Measurements from ENCODE around the gene ARFIP1. TPM values are rescaled to one million over a fixed set of nuclear protein-coding genes. Genes with fewer than 3 reads are reported as not detected.

The ARFIP1 gene
- total and polyA plus RNA-seq, 2 of the 8 experiments (the other 6 are each of a cell fraction or from before 2014, with no cell fraction given): 13.5 to 38.0 TPM

GRCh38 chr4:152850377-152850776 is 70.6 kb downstream of the ARFIP1 start:
- H3K23me2 ChIP-seq (ENCODE audit: low read depth, low read length): no peaks in the 10 kb centered on the region
- H3K4me1 ChIP-seq (replicated peaks in 1 of 4; ENCODE audit: control insufficient read depth in 3 of 4, insufficient read depth in 4 of 4, low read length in 3 of 4): peaks cover 7 to 17% (median 10%) of the 10 kb centered on the region in 4 experiments; a peak in 6 of 7 replicates
- no peak overlapping the region for H3K14ac ChIP-seq (ENCODE audit: insufficient read length)
- FAIRE-seq: peak; percentile 98
- peak overlapping the region; percentile 47 to 52 for H3K4me2 ChIP-seq (ENCODE audit: insufficient read depth in 1 of 2, low read depth in 2 of 2, low read length in 2 of 2)
- TF ChIP-seq TEAD4 (IDR thresholded peaks at IDR 0.05; ENCODE audit: low read depth, low read length) (peak; percentile 58; the same call in 1 of the 2 replicates), BCL11A (IDR thresholded peaks at IDR 0.05; ENCODE audit: low read depth in 2 of 2, low read length in 2 of 2) (peak in 1 of 2 experiments; percentile 4), EP300 (IDR thresholded peaks at IDR 0.05; ENCODE audit: borderline replicate concordance in 1 of 2, low read depth in 2 of 2, low read length in 2 of 2) (peak in 1 of 2 experiments; percentile 57; a peak in 1 of 3 replicates), CEBPB (IDR thresholded peaks at IDR 0.05; ENCODE audit: low read depth, low read length) (peak; percentile 96), HDAC6 (IDR thresholded peaks at IDR 0.05; ENCODE audit: low read depth, low read length) (no peak), SP1 (IDR thresholded peaks at IDR 0.05; ENCODE audit: low read depth, low read length) (peak; percentile 67), TAF1 (IDR thresholded peaks at IDR 0.05; ENCODE audit: low read depth, low read length) (0 out of 2 replicates have a peak, but pooled peaks have one; percentile 32), POLR2A (IDR thresholded peaks at IDR 0.05; ENCODE audit: control extremely low read depth in 1 of 2, low read depth in 2 of 2, low read length in 2 of 2) (peak in 1 of 2 experiments; percentile 53; a peak in 1 of 3 replicates), RNF2 (IDR thresholded peaks at IDR 0.05; ENCODE audit: borderline replicate concordance, low read depth, low read length, missing control alignments, poor library complexity, severe bottlenecking) (no peak)
- peak overlapping the region; percentile 96 for H2BK120ac ChIP-seq (replicated peaks; ENCODE audit: low read depth, low read length)
- H3K36me3 ChIP-seq (ENCODE audit: control insufficient read depth in 2 of 4, insufficient read depth in 4 of 4, low read length in 3 of 4): no peaks in the 10 kb centered on the region; a peak in 1 of 8 replicates
- no peak overlapping the region for H3K18ac ChIP-seq (ENCODE audit: extremely low read depth, low read length)
- 0 out of 7 replicates have a peak overlapping the region, but pooled peaks of 1 of the 4 experiments have one; percentile 17 for H3K9ac ChIP-seq (replicated peaks in 1 of 4; ENCODE audit: extremely low read depth in 1 of 4, low read depth in 3 of 4, low read length in 3 of 4)
- peak overlapping the region; percentile 79; the same call in 1 of the 2 replicates for H2BK5ac ChIP-seq (ENCODE audit: low read depth, low read length)
- H3K56ac ChIP-seq (replicated peaks; ENCODE audit: insufficient read length, low read depth, low read length): no peak overlapping the region
- no peaks in the 10 kb centered on the region for H3K79me1 ChIP-seq (ENCODE audit: low read depth, low read length)
- H2BK20ac ChIP-seq (ENCODE audit: low read length): no peak overlapping the region
- H4K5ac ChIP-seq (ENCODE audit: insufficient read length, low read depth, low read length): peak overlapping the region; percentile 91
- H2AK5ac ChIP-seq (ENCODE audit: low read depth, low read length): no peak overlapping the region
- no peak overlapping the region for H2AFZ ChIP-seq (ENCODE audit: low read length)
- H4K20me1 ChIP-seq (replicated peaks in 1 of 2; ENCODE audit: control insufficient read depth in 1 of 2, insufficient read depth in 2 of 2, low read length in 2 of 2): peaks cover 0 to 2% of the 10 kb centered on the region in 2 experiments
- WGBS, 2 experiments (ENCODE audit: extremely low coverage in 1 of 2, insufficient coverage in 1 of 2, insufficient read length in 1 of 2, insufficient replicate concordance in 2 of 2, low coverage in 1 of 2, low lambda C conversion rate in 2 of 2, missing lambda C conversion rate in 1 of 2): 3% methylated on average over 4 of the region's 4 CpGs; no CpG with 5 or more reads in 1 of the 2 experiments
- H2BK12ac ChIP-seq (ENCODE audit: low read depth, low read length): no peak overlapping the region
- H3K23ac ChIP-seq (ENCODE audit: insufficient read length): no peak overlapping the region
- H3K79me2 ChIP-seq (ENCODE audit: control insufficient read depth in 1 of 2, insufficient read depth in 2 of 2, low read length in 2 of 2): peaks cover 0 to 33% of the 10 kb centered on the region in 2 experiments; a peak in 3 of 4 replicates
- H4K91ac ChIP-seq (replicated peaks; ENCODE audit: insufficient read length, low read length): peak overlapping the region; percentile 7
- H3K27me3 ChIP-seq (replicated peaks in 1 of 4; ENCODE audit: control insufficient read depth in 3 of 4, extremely low read depth in 1 of 4, insufficient read depth in 3 of 4, low read length in 3 of 4): no peaks in the 10 kb centered on the region
- peak overlapping the region in 1 of 4 experiments; percentile 32; a peak in 1 of 8 replicates for H3K4me3 ChIP-seq (ENCODE audit: extremely low read depth in 1 of 4, insufficient read depth in 2 of 4, low read depth in 3 of 4, low read length in 4 of 4)
- H3K27ac ChIP-seq (ENCODE audit: low read depth, low read length): peak overlapping the region; percentile 59; the same call in 1 of the 2 replicates
- H4K8ac ChIP-seq (ENCODE audit: extremely low read depth, insufficient read depth, low read length): no peak overlapping the region
- peaks cover 0 to 3% of the 10 kb centered on the region in 2 experiments; a peak in 2 of 4 replicates for H3K9me3 ChIP-seq (ENCODE audit: insufficient read depth in 2 of 2, low read depth in 1 of 2, low read length in 1 of 2)
- no peak overlapping the region for H2BK15ac ChIP-seq (ENCODE audit: low read length)
- ChIA-PET CTCF (ENCODE audit: partially characterized antibody) (interaction anchor here (0.9 to 7.7 kb wide), 5 partner anchors 46 to 277 kb away, joined by 3 to 59 read pairs (median 4); partner anchors contain the start of gene FHDC1), POLR2A (ENCODE audit: partially characterized antibody) (interaction anchor here (1.1 to 1.5 kb wide), 3 partner anchors 17 to 276 kb away, joined by 3 to 8 read pairs (median 3); partner anchors contain the start of gene FHDC1)
- DNase-seq (ENCODE audit: low read depth in 1 of 2, low spot score in 2 of 2): peak in 1 of 2 experiments; percentile 63
- H3K4ac ChIP-seq (replicated peaks; ENCODE audit: insufficient read length, low read depth, low read length): no peak overlapping the region
